GM21526 (cell line): Measurements from ENCODE around the gene RPS6KA2.

Experiments used
- ATAC-seq: cut with Tn5 transposase; IDR thresholded peaks from one replicate; pipeline ENCODE4 v1.9.1; 2021; ENCODE audit warnings: moderate library complexity; ENCODE audit not compliant: unreplicated experiment, low FRiP score

Gene RPS6KA2

GRCh38 chr6:166560222-166560621 is 66.8 kb downstream of the RPS6KA2 start:
- no peak for ATAC-seq

- ATAC-seq = no peak
These were observed 67.4 kb downstream of the RPS6KA2 start for GRCh38 chr6:166559662-166560061.

GRCh38 chr6:166559211-166559610 is 67.8 kb downstream of the RPS6KA2 start:
- no peak for ATAC-seq

- ATAC-seq = no peak
These were observed 68.7 kb downstream of the RPS6KA2 start for GRCh38 chr6:166558156-166559005.

GRCh38 chr6:166556863-166557322 is 70.2 kb downstream of the RPS6KA2 start:
- no peak for ATAC-seq

- no peak for ATAC-seq
These were observed 70.7 kb downstream of the RPS6KA2 start for GRCh38 chr6:166556336-166556735.

GRCh38 chr6:166555086-166555485 is 72.0 kb downstream of the RPS6KA2 start:
- no peak for ATAC-seq

- ATAC-seq = no peak
These were observed 72.7 kb downstream of the RPS6KA2 start for GRCh38 chr6:166554316-166554715.

- no peak for ATAC-seq
These were observed 73.3 kb downstream of the RPS6KA2 start for GRCh38 chr6:166553563-166554271.

GRCh38 chr6:166552600-166552999 is 74.5 kb downstream of the RPS6KA2 start:
- no peak for ATAC-seq

GRCh38 chr6:166551754-166552495 is 75.1 kb downstream of the RPS6KA2 start:
- ATAC-seq = no peak

- no peak for ATAC-seq
These were observed 80.4 kb downstream of the RPS6KA2 start for GRCh38 chr6:166546653-166547052.

- no peak for ATAC-seq
These were observed 81.7 kb downstream of the RPS6KA2 start for GRCh38 chr6:166545156-166546034.

GRCh38 chr6:166544296-166544605 is 82.8 kb downstream of the RPS6KA2 start:
- ATAC-seq = no peak

GRCh38 chr6:166543603-166544295 is 83.3 kb downstream of the RPS6KA2 start:
- no peak for ATAC-seq

GRCh38 chr6:166542580-166542912 is 84.5 kb downstream of the RPS6KA2 start:
- no peak for ATAC-seq

GRCh38 chr6:166541876-166542579 is 85.0 kb downstream of the RPS6KA2 start:
- ATAC-seq = no peak

GRCh38 chr6:166541366-166541765 is 85.7 kb downstream of the RPS6KA2 start:
- ATAC-seq = peak; percentile 18

GRCh38 chr6:166540631-166541331 is 86.3 kb downstream of the RPS6KA2 start:
- peak; percentile 97 for ATAC-seq
